SK-N-SH (cell line): Measurements from ENCODE around the gene RASL12. TPM values are rescaled to one million over a fixed set of nuclear protein-coding genes. Genes with fewer than 3 reads are reported as not detected.

Experiments
- CTCF ChIA-PET: fragments of 300-600, 350-600 bp; formaldehyde crosslinking; extraction: SDS; loops from one replicate; lab custom pipeline; 2021; lab: Yijun Ruan, JAX
- POLR2A ChIA-PET: fragments of 350-600 bp; sonication (Branson Sonifier 250); formaldehyde crosslinking; extraction: SDS; loops from one replicate; lab custom pipeline; 2020; ENCODE audit warnings: antibody characterized with exemption, inconsistent platforms; lab: Yijun Ruan, JAX
- DNase-seq: peaks from one replicate; pipeline ENCODE4 v3.0.0; 2012
- H2AFZ ChIP-seq: fragments of 200-600 bp; sonication (generic); 2 replicates; pipeline ENCODE4 v1.8.1; 2016; ENCODE audit warnings: antibody characterized with exemption, mild to moderate bottlenecking, low read depth
- H3F3A ChIP-seq: fragments of 200-600 bp; sonication (generic); replicated peaks from 2 replicates; pipeline ENCODE3; 2016; ENCODE audit warnings: antibody characterized with exemption, mild to moderate bottlenecking; ENCODE audit not compliant: insufficient read depth
- H3K27ac ChIP-seq, 2 experiments: fragments of 200-500 bp in 1 of 2; fragments of 200-600 bp in 1 of 2; sonication (Bioruptor generic) in 1 of 2; sonication (generic), shearing (Covaris generic) in 1 of 2; 2 replicates each; pipeline versions ENCODE4 v1.5.1 to v1.6.1; 2014 to 2016; ENCODE audit warnings: low read depth in 2 of 2, inconsistent platforms in 1 of 2, low read length in 1 of 2, mild to moderate bottlenecking in 1 of 2, mixed read lengths in 1 of 2
- H3K27me3 ChIP-seq: fragments of 200-600 bp; sonication (generic), shearing (Covaris generic); 2 replicates; pipeline ENCODE4 v1.6.1; 2016; ENCODE audit warnings: mixed run types; ENCODE audit not compliant: insufficient read depth
- H3K36me3 ChIP-seq, 2 experiments: fragments of 200-500 bp in 1 of 2; fragments of 200-600 bp in 1 of 2; sonication (Bioruptor generic) in 1 of 2; sonication (generic) in 1 of 2; replicated peaks in 1 of 2; 2 replicates each; pipeline versions ENCODE3 to v1.5.1; 2014 to 2016; ENCODE audit warnings: low read length in 1 of 2, mild to moderate bottlenecking in 1 of 2; ENCODE audit not compliant: insufficient read depth in 2 of 2, control insufficient read depth in 1 of 2
- H3K4me1 ChIP-seq, 2 experiments: fragments of 200-500 bp in 1 of 2; fragments of 200-600 bp in 1 of 2; sonication (Bioruptor generic) in 1 of 2; sonication (generic), shearing (Covaris generic) in 1 of 2; 2 replicates each; pipeline versions ENCODE4 v1.5.1 to v1.6.1; 2014 to 2016; ENCODE audit warnings: low read depth in 1 of 2, low read length in 1 of 2, mixed run types in 1 of 2; ENCODE audit not compliant: insufficient read depth in 2 of 2, control insufficient read depth in 1 of 2
- H3K4me2 ChIP-seq: fragments of 200-600 bp; sonication (generic), shearing (Covaris generic); 2 replicates; pipeline ENCODE4 v1.6.1; 2017; ENCODE audit warnings: mixed run types
- H3K4me3 ChIP-seq, 2 experiments: fragments of 200-500 bp in 1 of 2; fragments of 200-600 bp in 1 of 2; sonication (Bioruptor generic) in 1 of 2; sonication (generic), shearing (Covaris generic) in 1 of 2; 2 replicates each; pipeline versions ENCODE4 v1.5.1 to v1.8.1; 2014 to 2016; ENCODE audit warnings: low read depth in 2 of 2, inconsistent platforms in 1 of 2, low read length in 1 of 2, mild to moderate bottlenecking in 1 of 2, mixed read lengths in 1 of 2, moderate library complexity in 1 of 2
- H3K79me2 ChIP-seq: fragments of 200-600 bp; sonication (generic); 2 replicates; pipeline ENCODE4 v1.8.1; 2017; ENCODE audit warnings: mild to moderate bottlenecking; ENCODE audit not compliant: insufficient read depth
- H3K9ac ChIP-seq: fragments of 200-600 bp; sonication (generic); 2 replicates; pipeline ENCODE4 v1.6.1; 2017; ENCODE audit warnings: mixed run types
- H3K9me2 ChIP-seq: fragments of 200-600 bp; sonication (generic); 2 replicates; pipeline ENCODE4 v1.6.1; 2017; ENCODE audit warnings: mixed run types
- H3K9me3 ChIP-seq: fragments of 200-600 bp; sonication (generic); 2 replicates; pipeline ENCODE4 v1.6.1; 2017; ENCODE audit warnings: mixed run types, mild to moderate bottlenecking, moderate library complexity
- H4K20me1 ChIP-seq: fragments of 200-600 bp; sonication (generic); 2 replicates; pipeline ENCODE4 v1.6.1; 2017; ENCODE audit warnings: mild to moderate bottlenecking, mixed run types; ENCODE audit not compliant: insufficient read depth
- CHD2 ChIP-seq: fragments of 150-350 bp; IDR thresholded peaks from 2 replicates; pipeline ENCODE4 v1.6.1; 2018; ENCODE audit warnings: low read length; ENCODE audit not compliant: partially characterized antibody
- ELF1 ChIP-seq: IDR thresholded peaks from 2 replicates; pipeline ENCODE4 v1.4.0; 2012
- EP300 ChIP-seq, 2 experiments: IDR thresholded peaks; 2 replicates each; pipeline versions ENCODE4 v1.4.0 to v1.6.1; 2012; ENCODE audit warnings: borderline replicate concordance in 1 of 2, low read depth in 1 of 2, low read length in 1 of 2
- EZH2phosphoT487 ChIP-seq: fragments of 200-600 bp; sonication (generic); IDR thresholded peaks from 2 replicates; pipeline ENCODE4 v1.6.1; 2017; ENCODE audit warnings: low read depth, mixed run types, mild to moderate bottlenecking, antibody characterized with exemption, moderate library complexity, borderline replicate concordance
- FOSL2 ChIP-seq: IDR thresholded peaks from 2 replicates; pipeline ENCODE4 v1.4.0; 2012; ENCODE audit warnings: low read depth, mild to moderate bottlenecking, moderate library complexity, borderline replicate concordance
- FOXJ3 ChIP-seq: sonication (generic); formaldehyde crosslinking; IDR thresholded peaks from 2 replicates; pipeline ENCODE4 v1.5.1; 2020; ENCODE audit warnings: mild to moderate bottlenecking, missing genetic modification reagents
- GATA2 ChIP-seq: sonication (generic); formaldehyde crosslinking; IDR thresholded peaks from 2 replicates; pipeline ENCODE4 v1.5.0; 2020; ENCODE audit warnings: mild to moderate bottlenecking, missing genetic modification reagents
- MEF2A ChIP-seq: IDR thresholded peaks from 2 replicates; pipeline ENCODE4 v1.4.0; 2012; ENCODE audit warnings: low read depth, borderline replicate concordance
- MXI1 ChIP-seq: IDR thresholded peaks from 2 replicates; pipeline ENCODE4 v1.6.1; 2012; ENCODE audit warnings: mild to moderate bottlenecking, low read depth, low read length, improper control_type of control experiment
- POLR2AphosphoS5 ChIP-seq: IDR thresholded peaks from 2 replicates; pipeline ENCODE4 v1.6.1; 2012; ENCODE audit warnings: low read depth, low read length
- RAD21 ChIP-seq: IDR thresholded peaks from 2 replicates; pipeline ENCODE4 v1.6.1; 2012; ENCODE audit warnings: mild to moderate bottlenecking, low read length
- RCOR1 ChIP-seq: fragments of 150-350 bp; IDR thresholded peaks from 2 replicates; pipeline ENCODE4 v1.6.1; 2017; ENCODE audit warnings: antibody characterized with exemption, low read length
- TAF1 ChIP-seq: IDR thresholded peaks from 2 replicates; pipeline ENCODE4 v1.6.1; 2012; ENCODE audit warnings: low read depth, mild to moderate bottlenecking, low read length, moderate library complexity, borderline replicate concordance
- WGBS: methylation state at CpG from one replicate; pipeline ENCODE4 v1.1.6; 2017; ENCODE audit warnings: low lambda C conversion rate; 5-methylcytosine and 5-hydroxymethylcytosine counted together
- polyA plus RNA-seq, 3 experiments: library from polyadenylated mRNA; depleted of rRNA; stranded (reverse); fragments of >200 nt; gene quantifications; 2 replicates each; pipeline ENCODE4 v1.2.3, GENCODE V29; 2012
- TF ChIP-seq, protein P1 (sequence below): IDR thresholded peaks from 2 replicates; pipeline ENCODE4; 2012
- TF ChIP-seq, protein P2 (sequence below): IDR thresholded peaks from 2 replicates; pipeline ENCODE4 v1.4.0; 2012; ENCODE audit warnings: low read depth
- TF ChIP-seq, protein P3 (sequence below): fragments of 150-350 bp; IDR thresholded peaks from 2 replicates; pipeline ENCODE4 v1.6.1; 2016; ENCODE audit warnings: mild to moderate bottlenecking, low read depth, low read length
- TF ChIP-seq, protein P4 (sequence below): IDR thresholded peaks from 2 replicates; pipeline ENCODE4 v1.4.0; 2012; ENCODE audit warnings: low read depth, borderline replicate concordance

The RASL12 gene
- polyA plus RNA-seq, 1 of the 3 experiments (the other 2 are of a cell fraction): not detected

DNA sequence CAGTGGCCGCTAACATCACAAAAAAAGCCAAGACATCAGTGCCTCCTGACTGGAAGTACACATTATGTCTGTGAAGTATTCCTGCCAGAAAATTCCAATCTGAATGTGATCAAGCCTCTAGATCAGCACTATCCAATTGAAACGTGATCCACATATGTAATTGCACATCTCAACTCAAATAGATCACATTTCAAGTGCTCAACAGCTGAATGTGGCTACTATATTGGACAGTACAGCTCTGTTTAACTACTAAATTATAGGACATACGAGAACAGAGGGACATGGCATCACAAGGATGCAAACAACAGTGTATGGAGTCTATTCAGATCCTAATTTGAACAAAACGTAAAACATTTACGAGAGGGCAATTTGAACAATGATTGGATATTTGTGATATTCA is 47.8 kb upstream of the RASL12 start:
- no peak overlapping the region for H3K27ac ChIP-seq
- no peaks in the 10 kb centered on the region for H3K9me2 ChIP-seq
- no peaks in the 10 kb centered on the region for H3K9me3 ChIP-seq
- no peak for DNase-seq
- H3K27me3 ChIP-seq: no peaks in the 10 kb centered on the region
- H3K4me1 ChIP-seq: peaks cover 0 to 2% of the 10 kb centered on the region in 2 experiments; a peak in 1 of 4 replicates
- peaks cover 16% of the 10 kb centered on the region for H3F3A ChIP-seq
- 77% methylated on average over 5 of the region's 5 CpGs for WGBS
- no peak overlapping the region for H3K9ac ChIP-seq
- POLR2A ChIA-PET: interaction anchor here (1.3 kb wide), 1 partner anchor 28 kb away, joined by 3 read pairs; no protein-coding TSS in a partner anchor
- no peak overlapping the region for H3K4me2 ChIP-seq
- no peak overlapping the region for H2AFZ ChIP-seq
- H4K20me1 ChIP-seq: no peaks in the 10 kb centered on the region
- CTCF ChIA-PET: interaction anchor here (1.0 to 2.1 kb wide), 4 partner anchors 11 to 52 kb away, joined by 3 to 8 read pairs (median 4); no protein-coding TSS in a partner anchor
- H3K79me2 ChIP-seq: peaks cover 9% of the 10 kb centered on the region; the same call in 1 of the 2 replicates
- TF ChIP-seq, protein P1, sequence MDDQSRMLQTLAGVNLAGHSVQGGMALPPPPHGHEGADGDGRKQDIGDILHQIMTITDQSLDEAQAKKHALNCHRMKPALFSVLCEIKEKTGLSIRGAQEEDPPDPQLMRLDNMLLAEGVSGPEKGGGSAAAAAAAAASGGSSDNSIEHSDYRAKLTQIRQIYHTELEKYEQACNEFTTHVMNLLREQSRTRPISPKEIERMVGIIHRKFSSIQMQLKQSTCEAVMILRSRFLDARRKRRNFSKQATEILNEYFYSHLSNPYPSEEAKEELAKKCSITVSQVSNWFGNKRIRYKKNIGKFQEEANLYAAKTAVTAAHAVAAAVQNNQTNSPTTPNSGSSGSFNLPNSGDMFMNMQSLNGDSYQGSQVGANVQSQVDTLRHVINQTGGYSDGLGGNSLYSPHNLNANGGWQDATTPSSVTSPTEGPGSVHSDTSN: no peak
- TF ChIP-seq RAD21: no peak
- no peak for TF ChIP-seq MXI1
- TF ChIP-seq, protein P2, sequence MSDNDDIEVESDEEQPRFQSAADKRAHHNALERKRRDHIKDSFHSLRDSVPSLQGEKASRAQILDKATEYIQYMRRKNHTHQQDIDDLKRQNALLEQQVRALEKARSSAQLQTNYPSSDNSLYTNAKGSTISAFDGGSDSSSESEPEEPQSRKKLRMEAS: no peak
- no peak for TF ChIP-seq TAF1
- no peak for TF ChIP-seq EP300 (IDR thresholded peaks at IDR 0.05; ENCODE audit: borderline replicate concordance in 1 of 2, low read depth in 1 of 2, low read length in 1 of 2)
- TF ChIP-seq, protein P3, sequence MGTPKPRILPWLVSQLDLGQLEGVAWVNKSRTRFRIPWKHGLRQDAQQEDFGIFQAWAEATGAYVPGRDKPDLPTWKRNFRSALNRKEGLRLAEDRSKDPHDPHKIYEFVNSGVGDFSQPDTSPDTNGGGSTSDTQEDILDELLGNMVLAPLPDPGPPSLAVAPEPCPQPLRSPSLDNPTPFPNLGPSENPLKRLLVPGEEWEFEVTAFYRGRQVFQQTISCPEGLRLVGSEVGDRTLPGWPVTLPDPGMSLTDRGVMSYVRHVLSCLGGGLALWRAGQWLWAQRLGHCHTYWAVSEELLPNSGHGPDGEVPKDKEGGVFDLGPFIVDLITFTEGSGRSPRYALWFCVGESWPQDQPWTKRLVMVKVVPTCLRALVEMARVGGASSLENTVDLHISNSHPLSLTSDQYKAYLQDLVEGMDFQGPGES: no peak
- no peak for TF ChIP-seq GATA2
- no peak for TF ChIP-seq MEF2A
- H3K4me3 ChIP-seq: no peak overlapping the region
- H3K36me3 ChIP-seq: peaks cover 53 to 57% of the 10 kb centered on the region in 2 experiments

DNA sequence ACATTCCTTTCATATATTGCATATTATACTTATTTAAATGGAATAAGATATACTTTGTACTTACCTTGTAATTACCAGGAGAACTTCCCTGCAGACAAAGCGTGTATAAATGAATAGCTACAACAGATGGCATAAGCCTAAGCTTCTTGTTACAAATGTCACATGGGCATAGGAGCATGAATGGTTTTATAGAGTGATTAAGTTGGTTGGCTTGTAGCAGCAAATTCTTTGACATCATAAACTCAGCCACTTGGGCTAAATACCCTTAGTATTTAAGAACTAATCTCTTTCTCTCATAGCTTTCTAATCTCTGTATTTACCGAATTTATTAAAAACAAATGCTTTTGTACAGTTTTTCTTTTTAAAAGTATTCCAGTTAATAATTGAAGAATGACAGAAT is 47.3 kb upstream of the RASL12 start, which contains the start of gene UBAP1L:
Gene UBAP1L (minus strand): TSS at position 115 of the 400 bp plus-strand sequence. CDS start 8,985 bp downstream, outside the sequence.
- H3K27me3 ChIP-seq: no peaks in the 10 kb centered on the region
- ChIA-PET POLR2A (interaction anchor here (1.3 kb wide), 1 partner anchor 28 kb away, joined by 3 read pairs; no protein-coding TSS in a partner anchor), CTCF (interaction anchor here (1.0 to 2.4 kb wide), 6 partner anchors 11 to 60 kb away, joined by 3 to 15 read pairs (median 6); partner anchors contain the start of gene PDCD7)
- H2AFZ ChIP-seq: no peak within 1 kb of the TSS
- WGBS: 73% methylated on average over 2 of the region's 2 CpGs
- no peaks in the 10 kb centered on the region for H4K20me1 ChIP-seq
- H3K4me3 ChIP-seq: no peak within 1 kb of the TSS
- no peaks in the 10 kb centered on the region for H3K9me3 ChIP-seq
- no peaks in the 10 kb centered on the region for H3K9me2 ChIP-seq
- H3K9ac ChIP-seq: no peak within 1 kb of the TSS
- no peak for DNase-seq
- no peak within 1 kb of the TSS for H3K4me2 ChIP-seq
- peaks cover 53 to 56% of the 10 kb centered on the region in 2 experiments for H3K36me3 ChIP-seq
- H3K4me1 ChIP-seq: peaks cover 0 to 2% of the 10 kb centered on the region in 2 experiments; a peak in 1 of 4 replicates
- no peak within 1 kb of the TSS for H3K27ac ChIP-seq
- peaks cover 16% of the 10 kb centered on the region for H3F3A ChIP-seq
- TF ChIP-seq EZH2phosphoT487: no peak
- TF ChIP-seq, protein P1: no peak
- no peak for TF ChIP-seq FOXJ3
- TF ChIP-seq, protein P2: no peak
- no peak for TF ChIP-seq ELF1
- TF ChIP-seq RCOR1: no peak
- TF ChIP-seq, protein P4, sequence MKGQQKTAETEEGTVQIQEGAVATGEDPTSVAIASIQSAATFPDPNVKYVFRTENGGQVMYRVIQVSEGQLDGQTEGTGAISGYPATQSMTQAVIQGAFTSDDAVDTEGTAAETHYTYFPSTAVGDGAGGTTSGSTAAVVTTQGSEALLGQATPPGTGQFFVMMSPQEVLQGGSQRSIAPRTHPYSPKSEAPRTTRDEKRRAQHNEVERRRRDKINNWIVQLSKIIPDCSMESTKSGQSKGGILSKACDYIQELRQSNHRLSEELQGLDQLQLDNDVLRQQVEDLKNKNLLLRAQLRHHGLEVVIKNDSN: no peak
- TF ChIP-seq EP300 (IDR thresholded peaks at IDR 0.05; ENCODE audit: borderline replicate concordance in 1 of 2, low read depth in 1 of 2, low read length in 1 of 2): no peak
- TF ChIP-seq MEF2A: no peak
- no peak for TF ChIP-seq CHD2
- TF ChIP-seq POLR2AphosphoS5: no peak
- TF ChIP-seq FOSL2: no peak
- TF ChIP-seq, all 33 proteins: peak for 0
- peaks cover 4% of the 10 kb centered on the region; the same call in 1 of the 2 replicates for H3K79me2 ChIP-seq
